Prostate gland (tissue), 2 donors: ENCODE data around the gene SPPL3.

Source experiments
- POLR2AphosphoS5 ChIP-seq: sonication (generic); formaldehyde crosslinking; IDR thresholded peaks from one replicate; pipeline ENCODE4 v1.6.1; 2017; ENCODE audit warnings: antibody characterized with exemption
- TF ChIP-seq, protein P1 (sequence below), 4 experiments: fragments of 200-600 bp in 2 of 4; fragments of 450-650 bp in 2 of 4; sonication (generic) in 2 of 4; IDR thresholded peaks; 1 replicate in 3 of 4; 2 replicates in 1 of 4; pipeline ENCODE4 v1.5.1; 2016 to 2019; ENCODE audit warnings: antibody characterized with exemption in 4 of 4, mild to moderate bottlenecking in 2 of 4, moderate library complexity in 2 of 4

DNA sequence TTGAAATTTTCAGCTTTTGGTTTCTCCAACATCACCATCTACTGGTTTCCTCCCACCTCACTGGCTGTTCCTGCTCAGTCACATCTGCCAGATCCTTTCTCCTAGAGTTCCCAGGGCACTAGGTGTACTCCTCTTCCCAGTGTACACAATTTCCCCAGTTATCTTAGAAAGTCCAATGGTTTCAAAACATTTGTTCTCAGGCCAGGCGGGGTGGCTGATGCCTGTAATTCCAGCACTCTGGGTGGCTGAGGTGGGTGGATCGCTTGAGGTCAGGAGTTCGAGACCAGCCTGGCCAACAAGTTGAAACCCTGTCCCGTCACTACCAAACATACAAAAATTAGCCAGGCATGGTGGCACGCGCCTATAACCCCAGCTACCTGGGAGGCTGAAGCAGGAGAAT lies 60.7 kb downstream of the SPPL3 start:
- TF ChIP-seq, protein P1, sequence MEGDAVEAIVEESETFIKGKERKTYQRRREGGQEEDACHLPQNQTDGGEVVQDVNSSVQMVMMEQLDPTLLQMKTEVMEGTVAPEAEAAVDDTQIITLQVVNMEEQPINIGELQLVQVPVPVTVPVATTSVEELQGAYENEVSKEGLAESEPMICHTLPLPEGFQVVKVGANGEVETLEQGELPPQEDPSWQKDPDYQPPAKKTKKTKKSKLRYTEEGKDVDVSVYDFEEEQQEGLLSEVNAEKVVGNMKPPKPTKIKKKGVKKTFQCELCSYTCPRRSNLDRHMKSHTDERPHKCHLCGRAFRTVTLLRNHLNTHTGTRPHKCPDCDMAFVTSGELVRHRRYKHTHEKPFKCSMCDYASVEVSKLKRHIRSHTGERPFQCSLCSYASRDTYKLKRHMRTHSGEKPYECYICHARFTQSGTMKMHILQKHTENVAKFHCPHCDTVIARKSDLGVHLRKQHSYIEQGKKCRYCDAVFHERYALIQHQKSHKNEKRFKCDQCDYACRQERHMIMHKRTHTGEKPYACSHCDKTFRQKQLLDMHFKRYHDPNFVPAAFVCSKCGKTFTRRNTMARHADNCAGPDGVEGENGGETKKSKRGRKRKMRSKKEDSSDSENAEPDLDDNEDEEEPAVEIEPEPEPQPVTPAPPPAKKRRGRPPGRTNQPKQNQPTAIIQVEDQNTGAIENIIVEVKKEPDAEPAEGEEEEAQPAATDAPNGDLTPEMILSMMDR (IDR thresholded peaks at IDR 0.05), result no peak
- TF ChIP-seq POLR2AphosphoS5, result no peak
